IMR-90 (cell line): ENCODE measurements around the gene NES. TPM values are rescaled to one million over a fixed set of nuclear protein-coding genes. Genes with fewer than 3 reads are reported as not detected.

Experiments
- ATAC-seq: fragments of 200-7000 bp; cut with Tn5 transposase; 2 replicates; pipeline ENCODE4 v1.9.1; 2020; ENCODE audit warnings: low read depth, mild to moderate bottlenecking, moderate library complexity
- BruUV-seq: library from RNA; stranded (reverse); fragments of 400-500 nt; replicated peaks from 2 replicates; lab custom pipeline; 2021; lab: Mats Ljungman, UMichigan
- CTCF ChIA-PET: fragments of 300-600 bp; formaldehyde crosslinking; extraction: SDS; loops from one replicate; lab custom pipeline; 2021; ENCODE audit warnings: antibody characterized with exemption; lab: Yijun Ruan, JAX
- POLR2A ChIA-PET: fragments of 300-600 bp; sonication (Branson Sonifier 250); formaldehyde crosslinking; loops from one replicate; lab custom pipeline; 2022; ENCODE audit warnings: antibody characterized with exemption; ENCODE audit not compliant: unreplicated experiment; lab: Charles Lee
- DNase-seq: peaks from one replicate; pipeline ENCODE4 v3.0.0; 2013
- H2AFZ ChIP-seq: replicated peaks from 2 replicates; pipeline ENCODE3; 2013; ENCODE audit warnings: low read length, mild to moderate bottlenecking; ENCODE audit not compliant: poor library complexity
- H2AK5ac ChIP-seq: 2 replicates; pipeline ENCODE4 v1.6.1; 2013; ENCODE audit warnings: low read depth, low read length, inconsistent platforms
- H2AK9ac ChIP-seq: replicated peaks from 2 replicates; pipeline ENCODE3; 2013; ENCODE audit warnings: mild to moderate bottlenecking, low read depth, low read length, moderate library complexity; ENCODE audit not compliant: poor library complexity
- H2BK120ac ChIP-seq: 2 replicates; pipeline ENCODE4 v1.6.1; 2013; ENCODE audit warnings: low read depth, low read length, inconsistent platforms
- H2BK15ac ChIP-seq: 3 replicates; pipeline ENCODE4 v1.6.1; 2013; ENCODE audit warnings: low read depth, low read length, inconsistent platforms
- H2BK20ac ChIP-seq: 2 replicates; pipeline ENCODE4 v1.6.1; 2013; ENCODE audit warnings: low read depth, mild to moderate bottlenecking, inconsistent platforms, low read length, moderate library complexity
- H2BK5ac ChIP-seq: 2 replicates; pipeline ENCODE4 v1.6.1; 2013; ENCODE audit warnings: mild to moderate bottlenecking, low read depth, low read length, inconsistent platforms; ENCODE audit not compliant: poor library complexity, severe bottlenecking
- H3K14ac ChIP-seq: replicated peaks from 2 replicates; pipeline ENCODE4 v1.6.1; 2013; ENCODE audit warnings: low read depth, low read length, inconsistent platforms
- H3K18ac ChIP-seq: 2 replicates; pipeline ENCODE4 v1.6.1; 2013; ENCODE audit warnings: low read depth, low read length, control low read depth
- H3K23ac ChIP-seq: 2 replicates; pipeline ENCODE4 v1.6.1; 2013; ENCODE audit warnings: low read depth, low read length, inconsistent platforms
- H3K27ac ChIP-seq: 2 replicates; pipeline ENCODE4 v1.5.1; 2013; ENCODE audit warnings: mild to moderate bottlenecking, control low read depth, low read length; ENCODE audit not compliant: insufficient read depth
- H3K27me3 ChIP-seq: 2 replicates; pipeline ENCODE4 v1.6.1; 2013; ENCODE audit warnings: low read length; ENCODE audit not compliant: control insufficient read depth, insufficient read depth
- H3K36me3 ChIP-seq: 2 replicates; pipeline ENCODE4 v1.6.1; 2013; ENCODE audit warnings: low read length, mixed read lengths; ENCODE audit not compliant: control insufficient read depth, insufficient read depth
- H3K4ac ChIP-seq: 2 replicates; pipeline ENCODE4 v1.6.1; 2013; ENCODE audit warnings: low read depth, low read length, inconsistent platforms
- H3K4me1 ChIP-seq: 2 replicates; pipeline ENCODE4 v1.6.1; 2013; ENCODE audit warnings: low read length, mixed read lengths; ENCODE audit not compliant: control insufficient read depth, insufficient read depth
- H3K4me2 ChIP-seq: 2 replicates; pipeline ENCODE4 v1.6.1; 2013; ENCODE audit warnings: low read depth, mild to moderate bottlenecking, control low read depth, low read length, moderate library complexity
- H3K4me3 ChIP-seq: 2 replicates; pipeline ENCODE4 v1.5.1; 2013; ENCODE audit warnings: low read depth, mild to moderate bottlenecking, control low read depth, low read length, moderate library complexity; ENCODE audit not compliant: insufficient read depth
- H3K56ac ChIP-seq: 2 replicates; pipeline ENCODE4 v1.6.1; 2013; ENCODE audit warnings: low read length, inconsistent platforms; ENCODE audit not compliant: insufficient read depth; ENCODE audit errors: extremely low read depth
- H3K79me1 ChIP-seq, 2 experiments: 2 replicates each; pipeline ENCODE4 v1.6.1; 2013; ENCODE audit warnings: low read length in 2 of 2, inconsistent platforms in 1 of 2, low read depth in 1 of 2
- H3K9ac ChIP-seq: 2 replicates; pipeline ENCODE4 v1.6.1; 2013; ENCODE audit warnings: low read depth, low read length, control low read depth
- H3K9me1 ChIP-seq: 2 replicates; pipeline ENCODE4 v1.6.1; 2013; ENCODE audit warnings: low read length, inconsistent platforms; ENCODE audit not compliant: insufficient read depth
- H3K9me3 ChIP-seq: 2 replicates; pipeline ENCODE4 v1.6.1; 2013; ENCODE audit warnings: low read length; ENCODE audit not compliant: control insufficient read depth, insufficient read depth
- H4K20me1 ChIP-seq: 2 replicates; pipeline ENCODE4 v1.6.1; 2013; ENCODE audit warnings: low read length, inconsistent platforms; ENCODE audit not compliant: insufficient read depth
- H4K5ac ChIP-seq: 2 replicates; pipeline ENCODE4 v1.6.1; 2013; ENCODE audit warnings: mild to moderate bottlenecking, low read depth, low read length, control low read depth
- H4K8ac ChIP-seq, 2 experiments: 2 replicates each; pipeline ENCODE4 v1.6.1; 2013; ENCODE audit warnings: low read depth in 2 of 2, low read length in 2 of 2, control low read depth in 1 of 2, inconsistent platforms in 1 of 2
- H4K91ac ChIP-seq: 2 replicates; pipeline ENCODE4 v1.6.1; 2013; ENCODE audit warnings: low read depth, low read length, inconsistent platforms; ENCODE audit not compliant: insufficient read depth
- BHLHE40 ChIP-seq: fragments of 150-350 bp; IDR thresholded peaks from 2 replicates; pipeline ENCODE4 v1.6.1; 2016; ENCODE audit warnings: mild to moderate bottlenecking, low read depth, low read length
- CEBPB ChIP-seq: IDR thresholded peaks from 2 replicates; pipeline ENCODE4 v1.6.1; 2012; ENCODE audit warnings: low read depth, low read length, improper control_type of control experiment
- CHD1 ChIP-seq: IDR thresholded peaks from 2 replicates; pipeline ENCODE4 v1.6.1; 2012; ENCODE audit warnings: low read depth, low read length, improper control_type of control experiment
- ELK1 ChIP-seq: fragments of 150-350 bp; IDR thresholded peaks from 2 replicates; pipeline ENCODE4 v1.6.1; 2016; ENCODE audit warnings: low read depth, mild to moderate bottlenecking, low read length, moderate library complexity, borderline replicate concordance
- FOS ChIP-seq: fragments of 150-350 bp; IDR thresholded peaks from 2 replicates; pipeline ENCODE4 v1.6.1; 2016; ENCODE audit warnings: low read depth, low read length
- MAFK ChIP-seq: IDR thresholded peaks from 2 replicates; pipeline ENCODE4 v1.6.1; 2012; ENCODE audit warnings: low read depth, low read length, improper control_type of control experiment
- MAZ ChIP-seq: IDR thresholded peaks from 2 replicates; pipeline ENCODE4 v1.6.1; 2012; ENCODE audit warnings: low read depth, mild to moderate bottlenecking, low read length, improper control_type of control experiment, moderate library complexity, borderline replicate concordance
- MXI1 ChIP-seq: IDR thresholded peaks from 2 replicates; pipeline ENCODE4 v1.6.1; 2012; ENCODE audit warnings: low read depth, mild to moderate bottlenecking, low read length, moderate library complexity, borderline replicate concordance
- NFE2L2 ChIP-seq: fragments of 150-350 bp; IDR thresholded peaks from 2 replicates; pipeline ENCODE4 v1.6.1; 2016; ENCODE audit warnings: low read depth, mild to moderate bottlenecking, low read length
- POLR2A ChIP-seq: IDR thresholded peaks from 2 replicates; pipeline ENCODE4 v1.6.1; 2012; ENCODE audit warnings: mild to moderate bottlenecking, low read depth, low read length
- RAD21 ChIP-seq: IDR thresholded peaks from 2 replicates; pipeline ENCODE4 v1.6.1; 2012; ENCODE audit warnings: low read length, improper control_type of control experiment
- RCOR1 ChIP-seq: IDR thresholded peaks from 2 replicates; pipeline ENCODE4 v1.6.1; 2012; ENCODE audit warnings: mild to moderate bottlenecking, low read length, improper control_type of control experiment; ENCODE audit not compliant: insufficient replicate concordance
- RFX5 ChIP-seq: IDR thresholded peaks from 2 replicates; pipeline ENCODE4 v1.8.0; 2012; ENCODE audit warnings: low read depth, mild to moderate bottlenecking, low read length, moderate library complexity
- SMC3 ChIP-seq: fragments of 150-350 bp; IDR thresholded peaks from 2 replicates; pipeline ENCODE4 v1.6.1; 2016; ENCODE audit warnings: low read depth, mild to moderate bottlenecking, antibody characterized with exemption, low read length, moderate library complexity
- USF2 ChIP-seq: fragments of 150-350 bp; IDR thresholded peaks from 2 replicates; pipeline ENCODE4 v1.6.1; 2017; ENCODE audit warnings: mild to moderate bottlenecking, antibody characterized with exemption, low read length, low read depth
- WGBS, 2 experiments: methylation state at CpG; one replicate each; pipeline versions ENCODE4 v1.1.5 to v1.1.7; 2013; ENCODE audit warnings: missing lambda C conversion rate in 2 of 2; ENCODE audit not compliant: insufficient read length in 1 of 2; ENCODE audit errors: extremely low coverage in 2 of 2; 5-methylcytosine and 5-hydroxymethylcytosine counted together
- dilution Hi-C: fragments of 300-500 bp; cut with HindIII; formaldehyde crosslinking; loops from one replicate; pipeline ENCODE4 v1.14.3; 2018; ENCODE audit warnings: low sequenced_read_pairs; ENCODE audit not compliant: unreplicated experiment
- in situ Hi-C: fragments of 300-500 bp; cut with MboI; formaldehyde crosslinking; loops from 3 replicates; pipeline ENCODE4 v1.14.3; 2019; ENCODE audit warnings: low sequenced_read_pairs, inconsistent platforms, mixed read lengths
- intact Hi-C: fragments of 100-400 bp; cut with micrococcal nuclease; formaldehyde crosslinking; loops from 2 replicates; pipeline ENCODE4 v1.10.0; 2022
- polyA plus RNA-seq, 3 experiments: library from polyadenylated mRNA; depleted of rRNA; stranded (reverse); fragments of >200 nt; gene quantifications; 2 replicates each; pipeline ENCODE4 v1.2.3, GENCODE V29; 2012; ENCODE audit warnings: low replicate concordance in 1 of 3
- total RNA-seq: library from RNA; depleted of rRNA; stranded (reverse); fragments of >200 nt; gene quantifications from 2 replicates; pipeline ENCODE4 v1.2.3, GENCODE V29; 2012
- TF ChIP-seq, protein P1 (sequence below): conservative IDR thresholded peaks from 2 replicates; pipeline ENCODE4 v1.5.1; 2012; ENCODE audit warnings: mild to moderate bottlenecking, low read depth, low read length, improper control_type of control experiment

The NES gene
- total and polyA plus RNA-seq, 2 of the 4 experiments (the other 2 are of a cell fraction), result 25.3 to 40.1 TPM

DNA sequence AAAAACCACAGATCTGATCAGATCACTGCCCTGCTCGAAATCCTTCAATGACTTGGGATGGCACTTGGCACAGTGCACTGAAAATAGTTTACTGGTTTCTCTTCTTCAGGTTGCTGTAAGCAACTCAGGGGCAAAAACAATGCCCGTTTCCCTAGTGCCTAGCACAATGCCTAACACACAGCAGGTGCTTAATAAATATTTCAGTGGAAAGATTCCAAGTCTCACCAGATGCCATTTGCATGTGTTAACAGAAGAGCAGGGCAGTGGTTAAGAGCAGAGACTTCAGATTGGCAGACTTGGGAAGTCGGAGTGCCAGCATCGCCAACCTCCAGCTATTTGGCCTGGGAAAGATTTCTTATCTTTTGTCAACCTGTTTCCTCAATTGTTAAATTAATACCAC is 40.1 kb upstream of the NES start:
- intact Hi-C loops, result no loop called here
- ATAC-seq, result no peak

More for the DNA sequence above, 40.1 kb upstream of the NES start:
- Histone ChIP-seq H3K4me1 (peaks cover 4% of the 10 kb centered on the region; the same call in 1 of the 2 replicates), H2BK5ac (no peak overlapping the region), H2AFZ (no peak overlapping the region), H3K79me1 (peaks cover 0 to 16% of the 10 kb centered on the region in 2 experiments; a peak in 2 of 4 replicates), H2AK9ac (no peak overlapping the region), H3K14ac (no peak overlapping the region), H3K9ac (no peak overlapping the region), H3K9me1 (no peaks in the 10 kb centered on the region; the same call in 1 of the 2 replicates), H3K4ac (no peak overlapping the region), H3K4me3 (no peak overlapping the region), H2BK15ac (no peak overlapping the region), H4K5ac (no peak overlapping the region), H3K4me2 (no peak overlapping the region), H3K9me3 (no peaks in the 10 kb centered on the region), H3K36me3 (peaks cover 14% of the 10 kb centered on the region), H4K8ac (no peak overlapping the region), H3K27me3 (no peaks in the 10 kb centered on the region), H2BK20ac (no peak overlapping the region), H4K91ac (no peak overlapping the region), H3K18ac (no peak overlapping the region), H4K20me1 (0 out of 2 replicates have a peak, but pooled peaks cover 3% of the 10 kb centered on the region), H2BK120ac (no peak overlapping the region), H3K56ac (no peak overlapping the region), H2AK5ac (no peak overlapping the region), H3K23ac (no peak overlapping the region), H3K27ac (no peak overlapping the region)
- WGBS, 2 experiments, result no CpG with 5 or more reads among the region's 4 CpGs
- in situ Hi-C loops (no loop called here), dilution Hi-C loops (no loop called here)
- ChIA-PET POLR2A (no interaction called here), CTCF (interaction anchor here (1.0 to 1.4 kb wide), 2 partner anchors 9 to 28 kb away, joined by 3 to 5 read pairs; no protein-coding TSS in a partner anchor)
- BruUV-seq, result no TSS peak
- DNase-seq, result no peak
- TF ChIP-seq RFX5 (no peak), SMC3 (no peak), BHLHE40 (no peak), MXI1 (no peak), RAD21 (no peak), NFE2L2 (no peak), CHD1 (no peak), POLR2A (no peak), MAFK (no peak), RCOR1 (no peak), FOS (no peak), CEBPB (no peak), ELK1 (no peak), USF2 (no peak), MAZ (no peak)
- TF ChIP-seq, protein P1, sequence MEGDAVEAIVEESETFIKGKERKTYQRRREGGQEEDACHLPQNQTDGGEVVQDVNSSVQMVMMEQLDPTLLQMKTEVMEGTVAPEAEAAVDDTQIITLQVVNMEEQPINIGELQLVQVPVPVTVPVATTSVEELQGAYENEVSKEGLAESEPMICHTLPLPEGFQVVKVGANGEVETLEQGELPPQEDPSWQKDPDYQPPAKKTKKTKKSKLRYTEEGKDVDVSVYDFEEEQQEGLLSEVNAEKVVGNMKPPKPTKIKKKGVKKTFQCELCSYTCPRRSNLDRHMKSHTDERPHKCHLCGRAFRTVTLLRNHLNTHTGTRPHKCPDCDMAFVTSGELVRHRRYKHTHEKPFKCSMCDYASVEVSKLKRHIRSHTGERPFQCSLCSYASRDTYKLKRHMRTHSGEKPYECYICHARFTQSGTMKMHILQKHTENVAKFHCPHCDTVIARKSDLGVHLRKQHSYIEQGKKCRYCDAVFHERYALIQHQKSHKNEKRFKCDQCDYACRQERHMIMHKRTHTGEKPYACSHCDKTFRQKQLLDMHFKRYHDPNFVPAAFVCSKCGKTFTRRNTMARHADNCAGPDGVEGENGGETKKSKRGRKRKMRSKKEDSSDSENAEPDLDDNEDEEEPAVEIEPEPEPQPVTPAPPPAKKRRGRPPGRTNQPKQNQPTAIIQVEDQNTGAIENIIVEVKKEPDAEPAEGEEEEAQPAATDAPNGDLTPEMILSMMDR, result no peak
